Measurements from ENCODE around the gene AK2.

AK2 gene

GRCh38 chr1:33015216-33015615 lies 21.5 kb downstream of the AK2 start:
- Histone ChIP-seq H3K36me3 (ENCODE audit: control insufficient read depth, insufficient read depth, low read length) (peaks cover 38% of the 10 kb centered on the region), H3K4me3 (ENCODE audit: low read depth, low read length) (no peak overlapping the region), H3K27me3 (ENCODE audit: control insufficient read depth, insufficient read depth, low read length) (no peaks in the 10 kb centered on the region), H3K4me1 (ENCODE audit: control insufficient read depth, insufficient read depth, low read length) (no peaks in the 10 kb centered on the region), H3K9me3 (ENCODE audit: control insufficient read depth, insufficient read depth, low read length) (no peaks in the 10 kb centered on the region), H3K9ac (ENCODE audit: low read depth, low read length) (no peak overlapping the region)

GRCh38 chr1:33014464-33015163 lies 22.1 kb downstream of the AK2 start:
- no peaks in the 10 kb centered on the region for H3K27me3 ChIP-seq (ENCODE audit: control insufficient read depth, insufficient read depth, low read length)
- H3K36me3 ChIP-seq (ENCODE audit: control insufficient read depth, insufficient read depth, low read length), result peaks cover 38% of the 10 kb centered on the region

DNA sequence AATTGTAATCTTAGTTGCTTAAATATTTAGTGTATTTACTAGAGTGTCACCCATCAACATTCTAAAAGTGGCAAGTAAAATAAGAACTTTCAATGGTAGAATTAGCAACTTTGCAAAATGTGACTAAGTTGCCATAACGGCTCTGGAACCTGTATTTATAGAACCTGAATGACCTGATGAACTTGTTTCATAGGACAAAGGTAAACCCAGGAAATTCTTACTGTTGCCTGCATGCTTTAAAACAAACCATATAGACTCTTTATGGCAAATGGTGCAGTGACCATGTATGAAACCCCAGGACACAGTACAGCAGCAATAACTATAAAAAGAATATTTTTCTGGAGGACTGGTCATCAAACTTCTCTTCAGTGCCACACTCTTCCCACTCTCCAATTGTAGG lies 22.9 kb downstream of the AK2 start:
- H3K9me3 ChIP-seq (ENCODE audit: control insufficient read depth, insufficient read depth, low read length), result no peaks in the 10 kb centered on the region
- no peaks in the 10 kb centered on the region for H3K27me3 ChIP-seq (ENCODE audit: control insufficient read depth, insufficient read depth, low read length)
- no peak overlapping the region for H3K9ac ChIP-seq (ENCODE audit: low read depth, low read length)
- H3K36me3 ChIP-seq (ENCODE audit: control insufficient read depth, insufficient read depth, low read length), result peaks cover 37% of the 10 kb centered on the region
- no peak overlapping the region for H3K4me3 ChIP-seq (ENCODE audit: low read depth, low read length)
- no peaks in the 10 kb centered on the region for H3K4me1 ChIP-seq (ENCODE audit: control insufficient read depth, insufficient read depth, low read length)

More at GRCh38 chr1:33014464-33015163, 22.1 kb downstream of the AK2 start:
- Histone ChIP-seq H3K9me3 (ENCODE audit: control insufficient read depth, insufficient read depth, low read length) (no peaks in the 10 kb centered on the region), H3K4me3 (ENCODE audit: low read depth, low read length) (no peak overlapping the region), H3K9ac (ENCODE audit: low read depth, low read length) (no peak overlapping the region), H3K4me1 (ENCODE audit: control insufficient read depth, insufficient read depth, low read length) (no peaks in the 10 kb centered on the region)

DNA sequence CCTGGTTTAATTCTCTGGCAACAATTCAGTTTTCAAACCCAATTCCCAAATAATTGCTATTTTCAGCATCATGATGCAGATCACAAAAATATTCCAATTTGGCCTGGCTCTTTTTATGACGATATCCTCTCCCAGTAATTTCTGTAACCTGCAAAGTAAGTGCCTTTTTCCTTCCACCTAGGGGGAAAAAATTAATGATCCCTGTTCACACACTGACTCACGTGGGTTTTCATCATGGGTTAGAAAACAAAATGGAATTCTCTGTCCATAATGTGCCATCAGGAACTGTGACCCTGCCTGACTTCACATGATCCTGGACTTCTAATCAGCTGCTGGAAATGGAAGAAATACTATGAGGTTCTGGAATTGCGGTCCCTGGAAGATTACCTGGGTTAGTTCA lies 24.5 kb downstream of the AK2 start:
- Histone ChIP-seq H3K36me3 (ENCODE audit: control insufficient read depth, insufficient read depth, low read length) (peaks cover 31% of the 10 kb centered on the region), H3K9me3 (ENCODE audit: control insufficient read depth, insufficient read depth, low read length) (no peaks in the 10 kb centered on the region), H3K4me1 (ENCODE audit: control insufficient read depth, insufficient read depth, low read length) (no peaks in the 10 kb centered on the region), H3K27me3 (ENCODE audit: control insufficient read depth, insufficient read depth, low read length) (no peaks in the 10 kb centered on the region), H3K9ac (ENCODE audit: low read depth, low read length) (no peak overlapping the region), H3K4me3 (ENCODE audit: low read depth, low read length) (no peak overlapping the region)

- Histone ChIP-seq H3K36me3 (ENCODE audit: control insufficient read depth, insufficient read depth, low read length) (peaks cover 31% of the 10 kb centered on the region), H3K9ac (ENCODE audit: low read depth, low read length) (no peak overlapping the region), H3K4me3 (ENCODE audit: low read depth, low read length) (no peak overlapping the region), H3K4me1 (ENCODE audit: control insufficient read depth, insufficient read depth, low read length) (peaks cover 2% of the 10 kb centered on the region), H3K9me3 (ENCODE audit: control insufficient read depth, insufficient read depth, low read length) (no peaks in the 10 kb centered on the region), H3K27me3 (ENCODE audit: control insufficient read depth, insufficient read depth, low read length) (no peaks in the 10 kb centered on the region)
Measured at GRCh38 chr1:33010932-33011731, 25.6 kb downstream of the AK2 start.

- Histone ChIP-seq H3K36me3 (ENCODE audit: control insufficient read depth, insufficient read depth, low read length) (peaks cover 31% of the 10 kb centered on the region), H3K4me3 (ENCODE audit: low read depth, low read length) (no peak overlapping the region), H3K9ac (ENCODE audit: low read depth, low read length) (no peak overlapping the region), H3K9me3 (ENCODE audit: control insufficient read depth, insufficient read depth, low read length) (no peaks in the 10 kb centered on the region), H3K4me1 (ENCODE audit: control insufficient read depth, insufficient read depth, low read length) (peaks cover 2% of the 10 kb centered on the region), H3K27me3 (ENCODE audit: control insufficient read depth, insufficient read depth, low read length) (no peaks in the 10 kb centered on the region)
Measured at GRCh38 chr1:33009561-33009960, 27.1 kb downstream of the AK2 start.

- Histone ChIP-seq H3K9ac (ENCODE audit: low read depth, low read length) (no peak overlapping the region), H3K4me3 (ENCODE audit: low read depth, low read length) (no peak overlapping the region), H3K9me3 (ENCODE audit: control insufficient read depth, insufficient read depth, low read length) (no peaks in the 10 kb centered on the region), H3K27me3 (ENCODE audit: control insufficient read depth, insufficient read depth, low read length) (no peaks in the 10 kb centered on the region), H3K4me1 (ENCODE audit: control insufficient read depth, insufficient read depth, low read length) (peaks cover 2% of the 10 kb centered on the region), H3K36me3 (ENCODE audit: control insufficient read depth, insufficient read depth, low read length) (peaks cover 28% of the 10 kb centered on the region)
Measured at GRCh38 chr1:33008051-33008914, 28.4 kb downstream of the AK2 start.

GRCh38 chr1:33007190-33008050 lies 29.3 kb downstream of the AK2 start:
- H3K9me3 ChIP-seq (ENCODE audit: control insufficient read depth, insufficient read depth, low read length), result no peaks in the 10 kb centered on the region
- H3K27me3 ChIP-seq (ENCODE audit: control insufficient read depth, insufficient read depth, low read length), result no peaks in the 10 kb centered on the region
- peaks cover 19% of the 10 kb centered on the region for H3K36me3 ChIP-seq (ENCODE audit: control insufficient read depth, insufficient read depth, low read length)
- no peak overlapping the region for H3K4me3 ChIP-seq (ENCODE audit: low read depth, low read length)
- no peak overlapping the region for H3K9ac ChIP-seq (ENCODE audit: low read depth, low read length)
- H3K4me1 ChIP-seq (ENCODE audit: control insufficient read depth, insufficient read depth, low read length), result peaks cover 2% of the 10 kb centered on the region

- Histone ChIP-seq H3K4me3 (ENCODE audit: low read depth, low read length) (no peak overlapping the region), H3K36me3 (ENCODE audit: control insufficient read depth, insufficient read depth, low read length) (peaks cover 6% of the 10 kb centered on the region), H3K9ac (ENCODE audit: low read depth, low read length) (no peak overlapping the region), H3K9me3 (ENCODE audit: control insufficient read depth, insufficient read depth, low read length) (no peaks in the 10 kb centered on the region), H3K4me1 (ENCODE audit: control insufficient read depth, insufficient read depth, low read length) (peaks cover 2% of the 10 kb centered on the region), H3K27me3 (ENCODE audit: control insufficient read depth, insufficient read depth, low read length) (no peaks in the 10 kb centered on the region)
Measured at GRCh38 chr1:33005838-33006421, 30.8 kb downstream of the AK2 start.

DNA sequence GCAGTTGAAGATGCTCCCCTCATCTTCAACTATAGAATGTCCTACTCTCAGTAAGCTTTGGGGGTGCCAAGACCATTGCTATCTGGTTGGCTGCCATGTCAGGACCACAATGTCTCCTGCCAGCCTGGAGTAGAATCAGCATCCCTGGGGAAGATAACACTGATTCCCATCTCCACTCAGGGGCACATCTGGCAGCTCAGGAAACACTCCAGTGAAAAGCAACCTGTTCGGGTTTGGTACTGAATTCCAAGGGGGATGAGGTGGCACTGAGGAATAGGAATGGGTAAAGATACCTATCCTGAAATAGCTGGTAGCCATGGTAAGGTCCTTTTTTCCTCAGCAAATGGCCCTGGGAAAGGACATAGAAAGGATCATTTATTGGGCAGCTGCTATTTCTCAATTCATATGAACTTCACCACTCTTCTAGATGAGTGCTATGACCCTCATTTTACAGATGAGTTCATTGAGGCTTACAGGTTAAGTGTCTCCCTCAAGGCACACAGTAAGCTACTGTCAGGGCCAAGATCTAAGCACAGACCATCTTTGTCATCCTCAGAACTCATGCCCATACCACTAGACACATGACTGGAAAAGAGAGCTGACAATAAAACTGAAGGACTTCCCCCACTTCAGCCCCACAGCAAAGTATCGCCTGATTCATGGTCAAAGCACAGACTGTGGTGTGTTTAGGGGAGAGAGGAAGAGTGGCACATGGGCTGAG lies 31.4 kb downstream of the AK2 start:
- peaks cover 2% of the 10 kb centered on the region for H3K4me1 ChIP-seq (ENCODE audit: control insufficient read depth, insufficient read depth, low read length)
- peaks cover 5% of the 10 kb centered on the region for H3K36me3 ChIP-seq (ENCODE audit: control insufficient read depth, insufficient read depth, low read length)
- no peaks in the 10 kb centered on the region for H3K9me3 ChIP-seq (ENCODE audit: control insufficient read depth, insufficient read depth, low read length)
- no peak overlapping the region for H3K4me3 ChIP-seq (ENCODE audit: low read depth, low read length)
- no peak overlapping the region for H3K9ac ChIP-seq (ENCODE audit: low read depth, low read length)
- no peaks in the 10 kb centered on the region for H3K27me3 ChIP-seq (ENCODE audit: control insufficient read depth, insufficient read depth, low read length)

Data from iPS-15b (cell line).